Mucosa of descending colon (tissue), 3 donors: ENCODE data around the gene ZNF8. TPM values are rescaled to one million over a fixed set of nuclear protein-coding genes. Genes with fewer than 3 reads are reported as not detected.

Experiments
- ATAC-seq: fragments of 200-7000 bp; cut with Tn5 transposase; one replicate; pipeline ENCODE4 v1.9.1; 2020; ENCODE audit warnings: mild to moderate bottlenecking, moderate library complexity
- DNase-seq, 3 donors: peaks; one replicate each; pipeline ENCODE4 v3.0.0-alpha.2; 2020
- H3K36me3 ChIP-seq: fragments of 200-600 bp; one replicate; pipeline ENCODE4 v1.8.0; 2021; ENCODE audit warnings: low read depth, mild to moderate bottlenecking
- H3K4me1 ChIP-seq: fragments of 200-600 bp; one replicate; pipeline ENCODE4 v1.8.0; 2021; ENCODE audit warnings: low read depth, mild to moderate bottlenecking
- H3K4me3 ChIP-seq: fragments of 200-600 bp; one replicate; pipeline ENCODE4 v1.8.0; 2021; ENCODE audit warnings: mild to moderate bottlenecking
- H3K9me3 ChIP-seq: fragments of 200-600 bp; one replicate; pipeline ENCODE4 v1.8.0; 2021; ENCODE audit warnings: mild to moderate bottlenecking
- CTCF ChIP-seq: fragments of 200-600 bp; IDR thresholded peaks from one replicate; pipeline ENCODE4 v1.8.0; 2022; ENCODE audit warnings: antibody characterized with exemption, mild to moderate bottlenecking
- intact Hi-C, 2 donors: fragments of 100-400 bp; cut with DNase I in 1 of 2; cut with micrococcal nuclease in 1 of 2; formaldehyde crosslinking; loops; one replicate each; pipeline versions ENCODE4 v1.11.0 to v1.11.1; 2022; cut with DNase I, micrococcal nuclease
- total RNA-seq, 3 donors: library from RNA; stranded (reverse); fragmentation: NEBNext Ultra II Directional in 2 of 3; extraction: Animal tissue kit (Norgen Biotek cat#: 25700) in 2 of 3; gene quantifications; one replicate each; pipeline versions ENCODE4 v1.2.1 to v1.2.4, GENCODE V29; 2021 to 2023
- donor health status: DM: no; HTN: no; CAD: no; lungs with moderate emphysema.
- donor health status: DM: no; HTN: no; CAD: no.
- donor health status: DM: no; HTN: yes; CAD: no.

The ZNF8 gene
- total RNA-seq, 3 donors from 2014 or later = 3.6 to 7.9 (median 3.8) TPM

- Histone ChIP-seq H3K36me3 (peaks cover 16% of the 10 kb centered on the region), H3K9me3 (peaks cover 80% of the 10 kb centered on the region), H3K4me3 (no peak overlapping the region), H3K4me1 (no peaks in the 10 kb centered on the region)
- intact Hi-C loops = no loop called here
- no peak for ATAC-seq
- DNase-seq = no peak
- no peak for TF ChIP-seq CTCF
Measured at GRCh38 chr19:58296104-58296503, 17.3 kb downstream of the ZNF8 start.

- no peak for DNase-seq
- no peaks in the 10 kb centered on the region for H3K36me3 ChIP-seq
Measured at GRCh38 chr19:58300620-58301019, 21.9 kb downstream of the ZNF8 start.

GRCh38 chr19:58304255-58304654 lies 25.5 kb downstream of the ZNF8 start:
- Histone ChIP-seq H3K36me3 (no peaks in the 10 kb centered on the region), H3K4me3 (no peak overlapping the region), H3K4me1 (peaks cover 11% of the 10 kb centered on the region), H3K9me3 (peaks cover 5% of the 10 kb centered on the region)
- TF ChIP-seq CTCF = no peak
- no peak for DNase-seq
- no peak for ATAC-seq
- intact Hi-C loops = no loop called here

More at GRCh38 chr19:58300620-58301019, 21.9 kb downstream of the ZNF8 start:
- no peak for TF ChIP-seq CTCF
- H3K4me3 ChIP-seq = no peak overlapping the region
- H3K9me3 ChIP-seq = peaks cover 36% of the 10 kb centered on the region
- intact Hi-C loops = no loop called here
- H3K4me1 ChIP-seq = no peaks in the 10 kb centered on the region
- no peak for ATAC-seq

GRCh38 chr19:58304748-58305064 lies 26.0 kb downstream of the ZNF8 start:
- H3K9me3 ChIP-seq = peaks cover 5% of the 10 kb centered on the region
- H3K36me3 ChIP-seq = no peaks in the 10 kb centered on the region
- intact Hi-C loops = no loop called here
- peak overlapping the region; percentile 60 for H3K4me3 ChIP-seq
- DNase-seq = no peak
- no peak for TF ChIP-seq CTCF
- H3K4me1 ChIP-seq = peaks cover 11% of the 10 kb centered on the region
- peak; percentile 2 for ATAC-seq

GRCh38 chr19:58305065-58305931 lies 26.5 kb downstream of the ZNF8 start, which contains the start of gene ERVK3-1:
ERVK3-1 (plus strand) TSS chr19:58305377; CDS start chr19:58312169, 6,792 bp downstream.
- intact Hi-C loops = no loop called here
- no peaks in the 10 kb centered on the region for H3K36me3 ChIP-seq
- peaks cover 11% of the 10 kb centered on the region for H3K4me1 ChIP-seq
- peak; percentile 95 to 98 (median 96) for DNase-seq
- no peaks in the 10 kb centered on the region for H3K9me3 ChIP-seq
- ATAC-seq = peak; percentile 99
- TF ChIP-seq CTCF = no peak
- peak within 1 kb of the TSS; percentile 60 for H3K4me3 ChIP-seq
